Astrocyte (in vitro differentiated cells and primary cell): ENCODE measurements around the gene KLHL11. TPM values are rescaled to one million over a fixed set of nuclear protein-coding genes. Genes with fewer than 3 reads are reported as not detected.
A peak's percentile ranks its signal among the peaks of the same experiment; 100 is the strongest.
"Not testable (repeated sequence)": the region's sequence is repeated elsewhere in the genome, so short reads cannot be mapped to it uniquely, and the experiment has no call there.

Experiments used
- DNase-seq: peaks from one replicate; pipeline ENCODE4 v3.0.0-alpha.2; 2010; ENCODE audit warnings: low read depth
- FAIRE-seq: peaks from 2 replicates; lab custom pipeline; 2011; peaks lifted over from hg19 to GRCh38; lab: Jason Lieb, UNC
- H2AFZ ChIP-seq: 2 replicates; pipeline ENCODE4 v1.6.0; 2012; ENCODE audit warnings: low read depth, low read length, inconsistent platforms
- H3K27ac ChIP-seq: 2 replicates; pipeline ENCODE4 v1.5.1; 2011; ENCODE audit warnings: low read depth, low read length, inconsistent platforms
- H3K27me3 ChIP-seq: 2 replicates; pipeline ENCODE4 v1.6.0; 2011; ENCODE audit warnings: low read length, inconsistent platforms; ENCODE audit not compliant: insufficient read depth
- H3K36me3 ChIP-seq: 2 replicates; pipeline ENCODE4 v1.5.1; 2011; ENCODE audit warnings: low read length, inconsistent platforms; ENCODE audit not compliant: insufficient read depth
- H3K4me1 ChIP-seq: 2 replicates; pipeline ENCODE4 v1.5.1; 2011; ENCODE audit warnings: low read length, inconsistent platforms; ENCODE audit not compliant: insufficient read depth
- H3K4me2 ChIP-seq: 2 replicates; pipeline ENCODE4 v1.6.0; 2012; ENCODE audit warnings: low read length, inconsistent platforms
- H3K4me3 ChIP-seq: 2 replicates; pipeline ENCODE4 v1.5.1; 2011; ENCODE audit warnings: low read depth, mild to moderate bottlenecking, low read length, inconsistent platforms; ENCODE audit not compliant: insufficient read depth
- H3K79me2 ChIP-seq: 2 replicates; pipeline ENCODE4 v1.6.0; 2012; ENCODE audit warnings: mild to moderate bottlenecking, low read length, inconsistent platforms; ENCODE audit not compliant: insufficient read depth
- H3K9ac ChIP-seq: 2 replicates; pipeline ENCODE4 v1.6.0; 2012; ENCODE audit warnings: mild to moderate bottlenecking, low read length, inconsistent platforms
- H3K9me3 ChIP-seq: 2 replicates; pipeline ENCODE4 v1.5.1; 2012; ENCODE audit warnings: low read depth, mild to moderate bottlenecking, low read length, inconsistent platforms; ENCODE audit not compliant: insufficient read depth
- H4K20me1 ChIP-seq: 2 replicates; pipeline ENCODE4 v1.6.0; 2012; ENCODE audit warnings: low read length, inconsistent platforms; ENCODE audit not compliant: insufficient read depth
- H3K27ac Mint-ChIP-seq: one replicate; pipeline ENCODE4 v1.8.0; 2021; ENCODE audit warnings: mild to moderate bottlenecking, mixed read lengths; ENCODE audit not compliant: unreplicated experiment
- H3K27me3 Mint-ChIP-seq: one replicate; pipeline ENCODE4 v1.8.0; 2021; ENCODE audit warnings: low read depth, mixed read lengths; ENCODE audit not compliant: unreplicated experiment
- H3K36me3 Mint-ChIP-seq: one replicate; pipeline ENCODE4 v1.8.0; 2021; ENCODE audit warnings: low read depth, mixed read lengths; ENCODE audit not compliant: unreplicated experiment
- H3K4me1 Mint-ChIP-seq: one replicate; pipeline ENCODE4 v1.8.0; 2021; ENCODE audit warnings: low read depth, mixed read lengths; ENCODE audit not compliant: unreplicated experiment
- H3K4me3 Mint-ChIP-seq: one replicate; pipeline ENCODE4 v1.8.0; 2021; ENCODE audit warnings: mild to moderate bottlenecking, moderate library complexity, mixed read lengths; ENCODE audit not compliant: unreplicated experiment
- H3K9me3 Mint-ChIP-seq: one replicate; pipeline ENCODE4 v1.8.0; 2021; ENCODE audit warnings: mild to moderate bottlenecking, mixed read lengths; ENCODE audit not compliant: unreplicated experiment
- CTCF ChIP-seq: IDR thresholded peaks from 2 replicates; pipeline ENCODE4 v1.5.1; 2011; ENCODE audit warnings: low read depth, mild to moderate bottlenecking, inconsistent platforms, low read length, moderate library complexity; ENCODE audit not compliant: insufficient read depth
- EZH2 ChIP-seq: IDR thresholded peaks from 2 replicates; pipeline ENCODE4 v1.6.1; 2012; ENCODE audit warnings: mild to moderate bottlenecking, low read length, inconsistent platforms; ENCODE audit not compliant: insufficient read depth
- total RNA-seq: library from RNA; stranded (reverse); gene quantifications from 2 replicates; pipeline ENCODE4 v1.2.1, GENCODE V29; 2021

The KLHL11 gene
- total RNA-seq, 1 donor from 2014 or later: 12.8 TPM

- H3K27ac Mint-ChIP-seq: no peak overlapping the region
- Histone ChIP-seq H3K36me3 (peaks cover 78% of the 10 kb centered on the region), H3K4me2 (no peak overlapping the region), H4K20me1 (peaks cover 87% of the 10 kb centered on the region), H2AFZ (no peak overlapping the region), H3K4me1 (no peaks in the 10 kb centered on the region), H3K9ac (peak overlapping the region; percentile 31), H3K27ac (no peak overlapping the region), H3K4me3 (no peak overlapping the region), H3K79me2 (peaks cover 51% of the 10 kb centered on the region), H3K9me3 (no peaks in the 10 kb centered on the region), H3K27me3 (no peaks in the 10 kb centered on the region)
- no peak overlapping the region for H3K4me3 Mint-ChIP-seq
- peaks cover 13% of the 10 kb centered on the region for H3K36me3 Mint-ChIP-seq
- DNase-seq: no peak
- H3K4me1 Mint-ChIP-seq: no peaks in the 10 kb centered on the region
- no peak for FAIRE-seq
- no peaks in the 10 kb centered on the region for H3K27me3 Mint-ChIP-seq
- H3K9me3 Mint-ChIP-seq: no peaks in the 10 kb centered on the region
- TF ChIP-seq EZH2: no peak
- peak; percentile 7 for TF ChIP-seq CTCF
These were observed 20.5 kb upstream of the KLHL11 start for GRCh38 chr17:41885733-41886132.

- H2AFZ ChIP-seq: no peak overlapping the region
- no peak overlapping the region for H3K4me3 ChIP-seq
- H3K79me2 ChIP-seq: peaks cover 53% of the 10 kb centered on the region
- no peak for FAIRE-seq
- no peak overlapping the region for H3K27ac ChIP-seq
- H3K4me1 ChIP-seq: no peaks in the 10 kb centered on the region
- Mint-ChIP-seq H3K27ac (no peak overlapping the region), H3K4me3 (no peak overlapping the region), H3K36me3 (peaks cover 17% of the 10 kb centered on the region), H3K4me1 (no peaks in the 10 kb centered on the region), H3K9me3 (no peaks in the 10 kb centered on the region), H3K27me3 (no peaks in the 10 kb centered on the region)
- H3K27me3 ChIP-seq: no peaks in the 10 kb centered on the region
- H4K20me1 ChIP-seq: peaks cover 94% of the 10 kb centered on the region
- H3K9ac ChIP-seq: no peak overlapping the region
- H3K4me2 ChIP-seq: no peak overlapping the region
- peaks cover 78% of the 10 kb centered on the region for H3K36me3 ChIP-seq
- no peak for DNase-seq
- H3K9me3 ChIP-seq: no peaks in the 10 kb centered on the region
- TF ChIP-seq EZH2 (no peak), CTCF (no peak)
These were observed 17.5 kb upstream of the KLHL11 start for GRCh38 chr17:41882756-41883155.

GRCh38 chr17:41880130-41880529 lies 14.9 kb upstream of the KLHL11 start:
- Histone ChIP-seq H3K36me3 (peaks cover 64% of the 10 kb centered on the region), H3K9ac (no peak overlapping the region)
- no peak for FAIRE-seq

GRCh38 chr17:41874293-41874670 lies 9.1 kb upstream of the KLHL11 start:
- Histone ChIP-seq H3K36me3 (peaks cover 64% of the 10 kb centered on the region), H3K79me2 (peaks cover 11% of the 10 kb centered on the region), H4K20me1 (peaks cover 66% of the 10 kb centered on the region)
- not testable (repeated sequence) for H3K27me3 ChIP-seq, DNase-seq, FAIRE-seq, H3K27ac ChIP-seq, H3K9me3 ChIP-seq, H3K4me1 Mint-ChIP-seq, H3K27me3 Mint-ChIP-seq, H3K4me1 ChIP-seq, H3K4me2 ChIP-seq, H3K9me3 Mint-ChIP-seq, H3K4me3 ChIP-seq, H3K9ac ChIP-seq, H3K27ac Mint-ChIP-seq, H3K4me3 Mint-ChIP-seq, H2AFZ ChIP-seq
- H3K36me3 Mint-ChIP-seq: peaks cover 29% of the 10 kb centered on the region

More at GRCh38 chr17:41880130-41880529, 14.9 kb upstream of the KLHL11 start:
- Histone ChIP-seq H2AFZ (no peak overlapping the region), H3K4me3 (no peak overlapping the region), H3K27me3 (no peaks in the 10 kb centered on the region), H3K27ac (no peak overlapping the region), H3K4me1 (no peaks in the 10 kb centered on the region), H3K9me3 (no peaks in the 10 kb centered on the region), H3K79me2 (peaks cover 32% of the 10 kb centered on the region), H4K20me1 (peaks cover 70% of the 10 kb centered on the region), H3K4me2 (no peak overlapping the region)
- no peak for DNase-seq
- Mint-ChIP-seq H3K36me3 (peaks cover 15% of the 10 kb centered on the region), H3K9me3 (no peaks in the 10 kb centered on the region), H3K4me1 (no peaks in the 10 kb centered on the region), H3K27ac (no peak overlapping the region), H3K4me3 (no peak overlapping the region), H3K27me3 (no peaks in the 10 kb centered on the region)
- no peak for TF ChIP-seq EZH2
- TF ChIP-seq CTCF: no peak
